ENCODE results near the gene GOT1. TPM values are rescaled to one million over a fixed set of nuclear protein-coding genes. Genes with fewer than 3 reads are reported as not detected.
A peak's percentile ranks its signal among the peaks of the same experiment; 100 is the strongest.

The GOT1 gene
- total RNA-seq = 100 to 1,000 TPM in 2 of 3 donors, 10 to 100 TPM in 1; 56.7 to 105 (median 101) TPM
- long read RNA-seq, donor 1, transcript GOT1-201 (9 exons, 2,923 nt) = major isoform, 88 of 101 reads
- long read RNA-seq, donor 1, partial matches to known transcripts = 0 of 101 reads
- long read RNA-seq, donor 1, other reads (novel, unspliced or antisense) = 11 of 101 reads
- long read RNA-seq, donor 2, transcript GOT1-201 (9 exons, 2,923 nt) = major isoform, 148 of 162 reads
- long read RNA-seq, donor 2, partial matches to known transcripts = 1 of 162 reads
- long read RNA-seq, donor 2, other reads (novel, unspliced or antisense) = 13 of 162 reads

GRCh38 chr10:99430451-99431189 lies at the start of gene GOT1:
TSS of gene GOT1 (minus strand) at chr10:99430624. CDS start at chr10:99430565, 59 bp downstream.
- H3K4me1 ChIP-seq (ENCODE audit: low read depth) = no peaks in the 10 kb centered on the region
- no peak for TF ChIP-seq CTCF (IDR thresholded peaks at IDR 0.05)
- peaks cover 5% of the 10 kb centered on the region for H3K36me3 ChIP-seq (ENCODE audit: low read depth)
- H3K4me3 ChIP-seq = peak within 1 kb of the TSS; percentile 70
- peak; percentile 96 for ATAC-seq
- peak; percentile 97 to 98 (median 97) for DNase-seq
- no peaks in the 10 kb centered on the region for H3K9me3 ChIP-seq
- intact Hi-C loops (cut with DNase I, micrococcal nuclease) = loop anchor here (5.0 to 10.0 kb wide), 3 partner anchors 107 to 184 kb away; no protein-coding TSS in a partner anchor

- DNase-seq (no peak), ATAC-seq (no peak)
- no peak for TF ChIP-seq CTCF (IDR thresholded peaks at IDR 0.05)
- H3K4me1 ChIP-seq (ENCODE audit: low read depth) = no peaks in the 10 kb centered on the region
- H3K36me3 ChIP-seq (ENCODE audit: low read depth) = no peaks in the 10 kb centered on the region
- intact Hi-C loops (cut with DNase I, micrococcal nuclease) = no loop called here
- H3K4me3 ChIP-seq = no peak overlapping the region
- no peaks in the 10 kb centered on the region for H3K9me3 ChIP-seq
Observed at GRCh38 chr10:99470327-99470726, 39.9 kb upstream of the GOT1 start.

GRCh38 chr10:99467236-99467999 lies 37.0 kb upstream of the GOT1 start:
- intact Hi-C loops (cut with DNase I, micrococcal nuclease) = no loop called here

GRCh38 chr10:99466632-99467223 lies 36.3 kb upstream of the GOT1 start:
- intact Hi-C loops (cut with DNase I, micrococcal nuclease) = no loop called here

More at GRCh38 chr10:99467236-99467999, 37.0 kb upstream of the GOT1 start:
- H3K9me3 ChIP-seq = no peaks in the 10 kb centered on the region
- ATAC-seq (no peak), DNase-seq (no peak)
- H3K4me3 ChIP-seq = no peak overlapping the region
- H3K4me1 ChIP-seq (ENCODE audit: low read depth) = no peaks in the 10 kb centered on the region
- no peak for TF ChIP-seq CTCF (IDR thresholded peaks at IDR 0.05)
- H3K36me3 ChIP-seq (ENCODE audit: low read depth) = no peaks in the 10 kb centered on the region

More at GRCh38 chr10:99466632-99467223, 36.3 kb upstream of the GOT1 start:
- ATAC-seq = no peak
- Histone ChIP-seq H3K4me1 (ENCODE audit: low read depth) (no peaks in the 10 kb centered on the region), H3K4me3 (no peak overlapping the region), H3K36me3 (ENCODE audit: low read depth) (no peaks in the 10 kb centered on the region), H3K9me3 (no peaks in the 10 kb centered on the region)
- TF ChIP-seq CTCF (IDR thresholded peaks at IDR 0.05) = no peak
- peak in 2 of 3 donors; percentile 28 to 32 for DNase-seq

Data from mucosa of descending colon (tissue), 3 donors.